Measurements from ENCODE around the gene DNAH10.
A peak's percentile ranks its signal among the peaks of the same experiment; 100 is the strongest.

Gene DNAH10

GRCh38 chr12:123846340-123846739 lies 84.2 kb downstream of the DNAH10 start:
- 100% methylated on average over 3 of the region's 5 CpGs for WGBS (ENCODE audit: insufficient coverage)
- POLR2A ChIA-PET: no interaction called here

DNA sequence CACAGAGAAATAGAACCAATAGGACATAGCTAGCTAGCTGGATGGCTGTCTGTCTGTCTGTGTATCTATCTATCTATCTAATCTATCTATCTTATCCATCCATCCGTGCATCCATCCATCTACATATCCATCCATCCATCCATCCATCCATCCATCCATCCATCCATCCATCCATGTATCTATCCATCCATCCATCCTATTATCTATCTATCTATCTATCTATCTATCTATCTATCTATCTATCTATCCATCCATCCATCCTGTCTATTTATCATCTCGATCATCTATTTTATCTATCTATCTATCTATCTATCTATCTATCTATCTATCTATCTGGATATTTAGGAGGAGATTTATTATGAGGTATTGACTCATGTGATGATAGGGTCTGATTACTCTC lies 84.9 kb downstream of the DNAH10 start:
- CTCF ChIA-PET: no interaction called here
- WGBS (ENCODE audit: insufficient coverage): 90% methylated on average over 1 of the region's 2 CpGs

More at GRCh38 chr12:123846340-123846739, 84.2 kb downstream of the DNAH10 start:
- CTCF ChIA-PET: no interaction called here
- Histone ChIP-seq H3K36me3 (ENCODE audit: control insufficient read depth in 4 of 4, insufficient read depth in 4 of 4, low read length in 3 of 4) (no peaks in the 10 kb centered on the region), H3K4me3 (ENCODE audit: control insufficient read depth in 1 of 7, extremely low read depth in 1 of 7, insufficient read depth in 4 of 7, low read depth in 2 of 7, low read length in 6 of 7) (no peak overlapping the region), H3K9me3 (ENCODE audit: control extremely low read depth in 1 of 5, control insufficient read depth in 4 of 5, insufficient read depth in 2 of 5, low read depth in 1 of 5, low read length in 4 of 5) (no peaks in the 10 kb centered on the region), H3K4me1 (ENCODE audit: control extremely low read depth in 1 of 4, control insufficient read depth in 4 of 4, insufficient read depth in 4 of 4, low read length in 3 of 4) (no peaks in the 10 kb centered on the region), H3K27ac (ENCODE audit: insufficient read depth in 1 of 2, low read depth in 1 of 2, low read length in 2 of 2, poor library complexity in 1 of 2, severe bottlenecking in 2 of 2) (no peak overlapping the region), H3K27me3 (replicated peaks in 2 of 5; ENCODE audit: control insufficient read depth in 4 of 5, insufficient read depth in 5 of 5, low read length in 4 of 5) (no peaks in the 10 kb centered on the region)
- no peak for DNase-seq

GRCh38 chr12:123847876-123848275 lies 85.8 kb downstream of the DNAH10 start:
- no peak overlapping the region for H3K4me3 ChIP-seq (ENCODE audit: control insufficient read depth in 1 of 7, extremely low read depth in 1 of 7, insufficient read depth in 4 of 7, low read depth in 2 of 7, low read length in 6 of 7)
- no peak for DNase-seq
- H3K27ac ChIP-seq (ENCODE audit: insufficient read depth in 1 of 2, low read depth in 1 of 2, low read length in 2 of 2, poor library complexity in 1 of 2, severe bottlenecking in 2 of 2): no peak overlapping the region
- CTCF ChIA-PET: no interaction called here
- H3K36me3 ChIP-seq (ENCODE audit: control insufficient read depth in 4 of 4, insufficient read depth in 4 of 4, low read length in 3 of 4): no peaks in the 10 kb centered on the region
- H3K9me3 ChIP-seq (ENCODE audit: control extremely low read depth in 1 of 5, control insufficient read depth in 4 of 5, insufficient read depth in 2 of 5, low read depth in 1 of 5, low read length in 4 of 5): no peaks in the 10 kb centered on the region
- no peaks in the 10 kb centered on the region for H3K4me1 ChIP-seq (ENCODE audit: control extremely low read depth in 1 of 4, control insufficient read depth in 4 of 4, insufficient read depth in 4 of 4, low read length in 3 of 4)
- WGBS (ENCODE audit: insufficient coverage): 99% methylated on average over 8 of the region's 8 CpGs
- POLR2A ChIA-PET: no interaction called here
- H3K27me3 ChIP-seq (replicated peaks in 2 of 5; ENCODE audit: control insufficient read depth in 4 of 5, insufficient read depth in 5 of 5, low read length in 4 of 5): no peaks in the 10 kb centered on the region

More for the DNA sequence above, 84.9 kb downstream of the DNAH10 start:
- POLR2A ChIA-PET: no interaction called here
- Histone ChIP-seq H3K27ac (ENCODE audit: insufficient read depth in 1 of 2, low read depth in 1 of 2, low read length in 2 of 2, poor library complexity in 1 of 2, severe bottlenecking in 2 of 2) (no peak overlapping the region), H3K4me1 (ENCODE audit: control extremely low read depth in 1 of 4, control insufficient read depth in 4 of 4, insufficient read depth in 4 of 4, low read length in 3 of 4) (no peaks in the 10 kb centered on the region), H3K9me3 (ENCODE audit: control extremely low read depth in 1 of 5, control insufficient read depth in 4 of 5, insufficient read depth in 2 of 5, low read depth in 1 of 5, low read length in 4 of 5) (no peaks in the 10 kb centered on the region), H3K36me3 (ENCODE audit: control insufficient read depth in 4 of 4, insufficient read depth in 4 of 4, low read length in 3 of 4) (no peaks in the 10 kb centered on the region), H3K27me3 (replicated peaks in 2 of 5; ENCODE audit: control insufficient read depth in 4 of 5, insufficient read depth in 5 of 5, low read length in 4 of 5) (no peaks in the 10 kb centered on the region), H3K4me3 (ENCODE audit: control insufficient read depth in 1 of 7, extremely low read depth in 1 of 7, insufficient read depth in 4 of 7, low read depth in 2 of 7, low read length in 6 of 7) (no peak overlapping the region)
- no peak for DNase-seq

DNA sequence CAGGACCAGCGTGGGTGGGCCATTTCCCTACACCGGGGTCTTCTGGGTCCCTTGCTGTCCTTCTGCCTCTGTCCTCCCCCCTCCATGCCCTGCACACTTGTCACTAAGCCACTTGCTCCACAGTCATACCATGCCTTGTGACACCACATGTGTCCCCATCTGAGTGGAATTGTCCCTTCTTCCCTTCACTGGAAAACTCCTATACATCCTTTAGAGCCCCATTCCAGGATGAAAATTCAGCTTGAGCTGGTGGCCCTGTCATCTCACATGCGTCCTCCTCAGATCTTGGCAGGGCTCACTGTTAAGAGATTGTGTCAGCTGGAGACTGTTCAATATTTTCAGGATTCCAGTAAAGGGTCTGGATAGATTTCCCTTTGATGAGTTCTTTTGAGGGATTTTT lies 87.4 kb downstream of the DNAH10 start:
- POLR2A ChIA-PET: no interaction called here
- CTCF ChIA-PET: interaction anchor here (1.2 kb wide), 1 partner anchor 12 kb away, joined by 4 read pairs; no protein-coding TSS in a partner anchor
- 100% methylated on average over 3 of the region's 3 CpGs for WGBS (ENCODE audit: insufficient coverage)
- Histone ChIP-seq H3K4me3 (ENCODE audit: control insufficient read depth in 1 of 7, extremely low read depth in 1 of 7, insufficient read depth in 4 of 7, low read depth in 2 of 7, low read length in 6 of 7) (no peak overlapping the region), H3K4me1 (ENCODE audit: control extremely low read depth in 1 of 4, control insufficient read depth in 4 of 4, insufficient read depth in 4 of 4, low read length in 3 of 4) (no peaks in the 10 kb centered on the region), H3K27me3 (replicated peaks in 2 of 5; ENCODE audit: control insufficient read depth in 4 of 5, insufficient read depth in 5 of 5, low read length in 4 of 5) (no peaks in the 10 kb centered on the region), H3K9me3 (ENCODE audit: control extremely low read depth in 1 of 5, control insufficient read depth in 4 of 5, insufficient read depth in 2 of 5, low read depth in 1 of 5, low read length in 4 of 5) (no peaks in the 10 kb centered on the region), H3K27ac (ENCODE audit: insufficient read depth in 1 of 2, low read depth in 1 of 2, low read length in 2 of 2, poor library complexity in 1 of 2, severe bottlenecking in 2 of 2) (no peak overlapping the region), H3K36me3 (ENCODE audit: control insufficient read depth in 4 of 4, insufficient read depth in 4 of 4, low read length in 3 of 4) (no peaks in the 10 kb centered on the region)
- no peak for DNase-seq

DNA sequence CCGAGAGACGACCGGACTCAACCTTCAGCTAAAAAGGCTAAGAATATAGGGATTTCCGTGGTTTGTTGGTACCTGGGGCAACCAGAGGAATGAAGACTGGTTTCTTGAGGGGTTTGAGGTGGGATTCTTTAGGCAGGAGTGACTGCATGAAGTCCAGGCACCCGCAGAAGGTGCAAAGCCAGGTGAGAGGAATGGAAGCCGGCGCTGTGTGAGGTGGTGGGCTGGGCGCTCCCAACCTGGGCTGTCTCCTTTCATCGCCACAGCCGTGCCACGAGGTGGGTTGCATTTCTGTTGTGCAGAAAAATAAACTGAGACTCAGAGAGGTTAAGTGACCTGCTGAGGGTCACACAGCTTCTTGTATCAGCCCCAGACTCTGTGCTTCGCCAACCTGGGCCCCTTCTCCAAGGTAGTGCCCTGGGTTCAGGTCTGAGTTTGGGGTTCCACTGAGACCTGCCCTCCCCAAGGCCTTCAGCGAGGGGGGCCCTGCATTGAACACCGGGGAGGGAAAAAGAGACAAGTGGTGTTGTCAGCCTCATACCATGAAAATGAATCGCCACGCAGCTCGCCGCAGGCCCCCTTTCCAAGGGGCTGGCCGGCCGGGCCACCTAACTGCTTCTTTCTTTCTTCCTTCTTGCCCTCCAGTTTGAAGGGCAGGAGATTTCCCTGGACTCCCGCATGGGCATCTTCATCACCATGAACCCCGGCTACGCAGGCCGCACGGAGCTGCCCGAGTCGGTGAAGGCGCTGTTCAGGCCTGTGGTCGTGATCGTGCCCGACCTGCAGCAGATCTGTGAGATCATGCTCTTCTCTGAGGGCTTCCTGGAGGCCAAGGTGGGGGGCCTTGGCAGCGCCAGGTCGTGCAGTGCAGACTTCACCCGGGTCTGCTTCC lies 88.4 kb downstream of the DNAH10 start:
- H3K4me3 ChIP-seq (ENCODE audit: control insufficient read depth in 1 of 7, extremely low read depth in 1 of 7, insufficient read depth in 4 of 7, low read depth in 2 of 7, low read length in 6 of 7): no peak overlapping the region
- DNase-seq: no peak
- H3K27me3 ChIP-seq (replicated peaks in 2 of 5; ENCODE audit: control insufficient read depth in 4 of 5, insufficient read depth in 5 of 5, low read length in 4 of 5): no peaks in the 10 kb centered on the region
- no peaks in the 10 kb centered on the region for H3K36me3 ChIP-seq (ENCODE audit: control insufficient read depth in 4 of 4, insufficient read depth in 4 of 4, low read length in 3 of 4)
- no peak overlapping the region for H3K27ac ChIP-seq (ENCODE audit: insufficient read depth in 1 of 2, low read depth in 1 of 2, low read length in 2 of 2, poor library complexity in 1 of 2, severe bottlenecking in 2 of 2)
- WGBS (ENCODE audit: insufficient coverage): 96% methylated on average over 31 of the region's 34 CpGs
- ChIA-PET CTCF (interaction anchor here (1.2 kb wide), 1 partner anchor 13 kb away, joined by 4 read pairs; no protein-coding TSS in a partner anchor), POLR2A (no interaction called here)
- no peaks in the 10 kb centered on the region for H3K4me1 ChIP-seq (ENCODE audit: control extremely low read depth in 1 of 4, control insufficient read depth in 4 of 4, insufficient read depth in 4 of 4, low read length in 3 of 4)
- no peaks in the 10 kb centered on the region for H3K9me3 ChIP-seq (ENCODE audit: control extremely low read depth in 1 of 5, control insufficient read depth in 4 of 5, insufficient read depth in 2 of 5, low read depth in 1 of 5, low read length in 4 of 5)

- no peak overlapping the region for H3K27ac ChIP-seq (ENCODE audit: insufficient read depth in 1 of 2, low read depth in 1 of 2, low read length in 2 of 2, poor library complexity in 1 of 2, severe bottlenecking in 2 of 2)
- H3K36me3 ChIP-seq (ENCODE audit: control insufficient read depth in 4 of 4, insufficient read depth in 4 of 4, low read length in 3 of 4): no peaks in the 10 kb centered on the region
- no peaks in the 10 kb centered on the region for H3K9me3 ChIP-seq (ENCODE audit: control extremely low read depth in 1 of 5, control insufficient read depth in 4 of 5, insufficient read depth in 2 of 5, low read depth in 1 of 5, low read length in 4 of 5)
- POLR2A ChIA-PET: interaction anchor here (0.7 kb wide), 1 partner anchor 198 kb away, joined by 3 read pairs; no protein-coding TSS in a partner anchor
- 98% methylated on average over 9 of the region's 28 CpGs for whole genome bisulfite sequencing (ENCODE audit: insufficient coverage)
- CTCF ChIA-PET: interaction anchor here (0.5 to 1.0 kb wide), 2 partner anchors 51 to 52 kb away, joined by 3 to 4 read pairs; no protein-coding TSS in a partner anchor
- H3K4me3 ChIP-seq (ENCODE audit: control insufficient read depth in 1 of 7, extremely low read depth in 1 of 7, insufficient read depth in 4 of 7, low read depth in 2 of 7, low read length in 6 of 7): no peak overlapping the region
- H3K27me3 ChIP-seq (replicated peaks in 2 of 5; ENCODE audit: control insufficient read depth in 4 of 5, insufficient read depth in 5 of 5, low read length in 4 of 5): no peaks in the 10 kb centered on the region
- DNase-seq: peak in 1 of 3 donors; percentile 22
- H3K4me1 ChIP-seq (ENCODE audit: control extremely low read depth in 1 of 4, control insufficient read depth in 4 of 4, insufficient read depth in 4 of 4, low read length in 3 of 4): no peaks in the 10 kb centered on the region
Observed at GRCh38 chr12:123853396-123854070, 91.4 kb downstream of the DNAH10 start.

DNA sequence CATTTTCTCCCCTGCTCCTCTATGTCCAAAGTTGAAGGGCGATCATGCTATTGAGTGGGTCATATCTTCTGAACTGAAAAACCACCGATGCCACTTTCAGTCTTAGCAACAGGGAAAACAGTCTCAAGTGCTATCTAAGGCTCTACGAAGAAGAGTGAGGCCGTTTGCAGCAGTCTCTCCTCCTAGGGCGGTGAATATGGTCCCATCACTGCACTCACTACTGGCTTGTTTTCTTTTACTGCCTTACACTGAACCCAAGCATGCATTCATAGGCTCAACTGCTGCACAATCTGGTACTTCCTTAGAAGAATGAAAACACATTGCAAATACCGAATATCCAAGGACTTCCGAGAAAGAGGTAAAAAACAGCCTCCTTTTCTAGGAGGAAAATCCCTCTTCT lies 92.1 kb downstream of the DNAH10 start:
- POLR2A ChIA-PET: interaction anchor here (0.7 kb wide), 1 partner anchor 199 kb away, joined by 3 read pairs; no protein-coding TSS in a partner anchor
- no peaks in the 10 kb centered on the region for H3K9me3 ChIP-seq (ENCODE audit: control extremely low read depth in 1 of 5, control insufficient read depth in 4 of 5, insufficient read depth in 2 of 5, low read depth in 1 of 5, low read length in 4 of 5)
- H3K27ac ChIP-seq (ENCODE audit: insufficient read depth in 1 of 2, low read depth in 1 of 2, low read length in 2 of 2, poor library complexity in 1 of 2, severe bottlenecking in 2 of 2): no peak overlapping the region
- no peaks in the 10 kb centered on the region for H3K4me1 ChIP-seq (ENCODE audit: control extremely low read depth in 1 of 4, control insufficient read depth in 4 of 4, insufficient read depth in 4 of 4, low read length in 3 of 4)
- 83% methylated on average over 7 of the region's 7 CpGs for WGBS (ENCODE audit: insufficient coverage)
- no peak overlapping the region for H3K4me3 ChIP-seq (ENCODE audit: control insufficient read depth in 1 of 7, extremely low read depth in 1 of 7, insufficient read depth in 4 of 7, low read depth in 2 of 7, low read length in 6 of 7)
- CTCF ChIA-PET: no interaction called here
- DNase-seq: no peak
- H3K36me3 ChIP-seq (ENCODE audit: control insufficient read depth in 4 of 4, insufficient read depth in 4 of 4, low read length in 3 of 4): no peaks in the 10 kb centered on the region
- H3K27me3 ChIP-seq (replicated peaks in 2 of 5; ENCODE audit: control insufficient read depth in 4 of 5, insufficient read depth in 5 of 5, low read length in 4 of 5): no peaks in the 10 kb centered on the region
